ENCODE results near the gene IGSF21. TPM values are rescaled to one million over a fixed set of nuclear protein-coding genes. Genes with fewer than 3 reads are reported as not detected.

Gene IGSF21
- total RNA-seq, 1 donor from 2014 or later, result not detected

GRCh38 chr1:18316764-18317163 is 209.2 kb downstream of the IGSF21 start:
- no peaks in the 10 kb centered on the region for H3K36me3 ChIP-seq (ENCODE audit: control insufficient read depth, insufficient read depth, low read length)
- no peaks in the 10 kb centered on the region for H3K27me3 ChIP-seq (ENCODE audit: control insufficient read depth, insufficient read depth, low read length)
- no peak for FAIRE-seq
- no peak for TF ChIP-seq CTCF (IDR thresholded peaks at IDR 0.05; ENCODE audit: insufficient read depth, low read length, severe bottlenecking)
- H3K4me3 ChIP-seq (ENCODE audit: low read depth, low read length), result no peak overlapping the region
- DNase-seq (ENCODE audit: low read depth), result no peak

DNA sequence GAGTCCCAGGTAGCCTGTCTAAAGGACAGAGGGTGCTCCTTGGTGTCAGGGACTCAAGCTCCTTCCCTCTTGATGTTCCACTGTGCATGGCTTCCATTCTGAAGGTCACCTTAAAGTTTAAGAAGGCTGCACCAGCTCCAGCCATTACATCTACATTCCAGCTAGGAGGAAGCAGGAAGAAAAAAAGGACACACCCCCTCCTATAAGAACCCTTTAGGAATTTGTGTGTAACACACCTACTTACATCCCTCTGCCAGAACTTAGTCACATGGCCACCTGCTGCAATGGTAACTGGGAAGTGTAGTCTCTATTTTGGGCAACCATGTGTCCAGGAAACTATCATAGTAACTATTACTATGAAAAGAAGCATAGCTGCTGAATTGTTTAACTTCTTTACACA is 211.5 kb downstream of the IGSF21 start:
- FAIRE-seq (no peak), DNase-seq (ENCODE audit: low read depth) (no peak)
- Histone ChIP-seq H3K27me3 (ENCODE audit: control insufficient read depth, insufficient read depth, low read length) (no peaks in the 10 kb centered on the region), H3K4me3 (ENCODE audit: low read depth, low read length) (no peak overlapping the region), H3K36me3 (ENCODE audit: control insufficient read depth, insufficient read depth, low read length) (no peaks in the 10 kb centered on the region)
- no peak for TF ChIP-seq CTCF (IDR thresholded peaks at IDR 0.05; ENCODE audit: insufficient read depth, low read length, severe bottlenecking)

DNA sequence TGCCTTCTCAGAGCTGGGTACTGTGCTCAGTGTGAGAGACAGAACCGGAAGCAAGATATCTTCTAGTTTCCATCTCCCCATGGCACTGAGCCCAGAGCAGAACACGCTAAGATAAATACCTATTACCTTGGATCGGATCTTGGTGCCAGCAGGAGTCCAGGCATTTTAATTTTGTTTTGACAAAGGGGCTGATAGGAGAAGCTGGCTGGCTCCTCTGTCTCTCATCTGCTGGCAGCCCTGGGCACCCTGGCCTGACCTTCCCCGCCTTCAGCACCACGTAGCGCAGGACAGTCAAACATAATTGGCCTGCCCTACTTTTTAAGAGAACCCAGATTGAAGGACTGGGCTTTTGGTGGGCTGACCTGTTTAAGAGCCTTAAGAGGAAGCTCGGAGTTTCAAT is 212.5 kb downstream of the IGSF21 start:
- TF ChIP-seq CTCF (IDR thresholded peaks at IDR 0.05; ENCODE audit: insufficient read depth, low read length, severe bottlenecking), result no peak
- no peaks in the 10 kb centered on the region for H3K27me3 ChIP-seq (ENCODE audit: control insufficient read depth, insufficient read depth, low read length)
- FAIRE-seq (no peak), DNase-seq (ENCODE audit: low read depth) (no peak)
- no peak overlapping the region for H3K4me3 ChIP-seq (ENCODE audit: low read depth, low read length)
- no peaks in the 10 kb centered on the region for H3K36me3 ChIP-seq (ENCODE audit: control insufficient read depth, insufficient read depth, low read length)

DNA sequence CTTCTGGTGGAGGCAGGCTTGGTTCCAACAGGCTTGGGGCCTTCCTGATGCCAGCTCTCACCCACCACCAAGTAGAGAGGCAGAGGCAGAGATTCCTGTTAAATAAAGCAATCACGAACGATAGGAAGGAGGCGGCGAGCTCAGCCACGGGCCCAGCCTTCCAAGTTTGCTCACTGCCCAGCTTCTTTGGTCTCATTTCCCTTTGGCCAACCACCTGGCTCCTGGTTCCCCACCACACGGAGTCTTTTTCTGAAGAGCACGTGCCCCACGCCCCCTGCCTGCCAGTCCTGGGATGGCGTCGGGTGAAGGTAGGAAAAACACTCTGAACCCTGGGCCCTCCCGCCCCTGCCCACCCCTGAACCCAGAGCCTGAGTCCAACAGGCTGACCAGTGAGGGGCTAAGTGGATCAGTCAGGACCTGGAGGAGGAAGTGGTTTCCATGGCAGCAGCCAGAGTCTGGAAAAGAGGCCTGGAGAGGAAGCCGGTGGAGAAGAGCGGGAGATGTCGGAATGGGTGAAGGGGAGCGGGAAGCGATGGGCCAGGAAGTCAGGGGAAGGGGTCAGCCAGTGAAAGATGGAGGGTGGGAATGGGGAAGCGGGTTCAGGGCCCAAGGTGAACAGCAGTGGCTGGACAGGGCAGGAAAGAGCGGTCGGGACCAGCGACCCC is 214.9 kb downstream of the IGSF21 start:
- Histone ChIP-seq H3K36me3 (ENCODE audit: control insufficient read depth, insufficient read depth, low read length) (no peaks in the 10 kb centered on the region), H3K4me3 (ENCODE audit: low read depth, low read length) (no peak overlapping the region), H3K27me3 (ENCODE audit: control insufficient read depth, insufficient read depth, low read length) (no peaks in the 10 kb centered on the region)
- DNase-seq (ENCODE audit: low read depth), result no peak
- FAIRE-seq, result no peak
- no peak for TF ChIP-seq CTCF (IDR thresholded peaks at IDR 0.05; ENCODE audit: insufficient read depth, low read length, severe bottlenecking)

DNA sequence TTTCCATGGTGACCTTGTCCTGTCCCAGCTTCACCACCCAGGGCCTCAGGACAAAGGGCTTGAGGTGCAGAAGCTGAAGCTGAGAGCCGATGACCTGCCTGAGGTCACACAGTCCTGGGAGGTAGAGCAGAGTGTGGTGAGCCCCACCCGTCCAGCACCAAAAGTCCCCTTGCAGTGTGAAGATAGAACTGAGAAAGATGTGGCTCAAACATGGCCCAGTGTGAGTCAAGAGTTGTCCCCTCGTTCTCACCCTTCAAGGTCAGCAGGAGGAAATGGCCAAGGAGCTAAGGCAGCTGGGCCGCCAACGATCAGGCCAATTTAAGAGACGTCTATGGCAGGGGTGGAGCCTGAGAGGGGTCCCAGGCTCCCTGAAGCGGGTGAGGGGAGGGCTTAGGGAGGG is 215.7 kb downstream of the IGSF21 start:
- no peaks in the 10 kb centered on the region for H3K27me3 ChIP-seq (ENCODE audit: control insufficient read depth, insufficient read depth, low read length)
- H3K4me3 ChIP-seq (ENCODE audit: low read depth, low read length), result no peak overlapping the region
- no peak for TF ChIP-seq CTCF (IDR thresholded peaks at IDR 0.05; ENCODE audit: insufficient read depth, low read length, severe bottlenecking)
- DNase-seq (ENCODE audit: low read depth) (no peak), FAIRE-seq (no peak)
- H3K36me3 ChIP-seq (ENCODE audit: control insufficient read depth, insufficient read depth, low read length), result no peaks in the 10 kb centered on the region

DNA sequence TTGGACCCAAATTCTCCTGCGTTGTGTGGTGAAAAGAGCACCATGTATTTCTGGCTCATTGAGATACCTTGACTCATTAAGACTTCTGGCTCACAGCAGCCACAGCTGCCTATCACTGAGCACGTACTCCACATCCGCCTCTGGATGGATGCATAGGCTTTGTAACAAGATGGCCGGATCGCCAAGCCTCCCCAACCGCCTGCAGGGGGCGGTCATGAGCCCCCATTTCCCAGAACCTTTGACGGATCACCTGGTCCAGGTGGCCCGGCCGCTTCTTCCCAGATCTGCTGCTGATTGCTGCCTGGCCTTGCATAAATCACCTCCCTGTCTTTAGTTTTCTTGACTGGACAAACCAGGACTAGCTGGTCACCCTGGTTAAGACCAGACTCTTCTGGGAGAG is 216.6 kb downstream of the IGSF21 start:
- Histone ChIP-seq H3K27me3 (ENCODE audit: control insufficient read depth, insufficient read depth, low read length) (no peaks in the 10 kb centered on the region), H3K4me3 (ENCODE audit: low read depth, low read length) (no peak overlapping the region), H3K36me3 (ENCODE audit: control insufficient read depth, insufficient read depth, low read length) (no peaks in the 10 kb centered on the region)
- DNase-seq (ENCODE audit: low read depth) (no peak), FAIRE-seq (no peak)
- no peak for TF ChIP-seq CTCF (IDR thresholded peaks at IDR 0.05; ENCODE audit: insufficient read depth, low read length, severe bottlenecking)
